Erythroblast (primary cell): Measurements from ENCODE around the gene FOXD1.

ENCODE experiments used
- GATA1 ChIP-seq: IDR thresholded peaks from 2 replicates; pipeline ENCODE4 v1.6.1; 2011; ENCODE audit warnings: low read depth, mild to moderate bottlenecking, control low read depth, low read length, moderate library complexity
- POLR2A ChIP-seq: IDR thresholded peaks from 2 replicates; pipeline ENCODE4 v1.6.1; 2011; ENCODE audit warnings: mild to moderate bottlenecking, low read length

- TF ChIP-seq POLR2A (no peak), GATA1 (no peak)
These were observed 44.8 kb upstream of the FOXD1 start for GRCh38 chr5:73493421-73493820.
